Measurements from ENCODE around the gene PCDH12.

Gene PCDH12

GRCh38 chr5:141906517-141906916 is 51.5 kb downstream of the PCDH12 start:
- DNase-seq (ENCODE audit: low read depth) = no peak
- TF ChIP-seq CTCF (conservative IDR thresholded peaks at IDR 0.05; ENCODE audit: control insufficient read depth, insufficient read depth, low read depth, low read length) = no peak

GRCh38 chr5:141904551-141904950 is 53.5 kb downstream of the PCDH12 start:
- no peak for DNase-seq (ENCODE audit: low read depth)
- no peak overlapping the region for H3K4me3 ChIP-seq (ENCODE audit: control insufficient read depth, low read depth, low read length)
- no peak for TF ChIP-seq CTCF (conservative IDR thresholded peaks at IDR 0.05; ENCODE audit: control insufficient read depth, insufficient read depth, low read depth, low read length)

More at GRCh38 chr5:141906517-141906916, 51.5 kb downstream of the PCDH12 start:
- no peak overlapping the region for H3K4me3 ChIP-seq (ENCODE audit: control insufficient read depth, low read depth, low read length)

GRCh38 chr5:141903261-141903660 is 54.7 kb downstream of the PCDH12 start:
- DNase-seq (ENCODE audit: low read depth) = no peak
- no peak overlapping the region for H3K4me3 ChIP-seq (ENCODE audit: control insufficient read depth, low read depth, low read length)
- TF ChIP-seq CTCF (conservative IDR thresholded peaks at IDR 0.05; ENCODE audit: control insufficient read depth, insufficient read depth, low read depth, low read length) = no peak

- DNase-seq (ENCODE audit: low read depth) = no peak
- no peak overlapping the region for H3K4me3 ChIP-seq (ENCODE audit: control insufficient read depth, low read depth, low read length)
- TF ChIP-seq CTCF (conservative IDR thresholded peaks at IDR 0.05; ENCODE audit: control insufficient read depth, insufficient read depth, low read depth, low read length) = no peak
Measured at GRCh38 chr5:141902015-141902814, 55.8 kb downstream of the PCDH12 start.

GRCh38 chr5:141898448-141899049 is 59.5 kb downstream of the PCDH12 start:
- no peak overlapping the region for H3K4me3 ChIP-seq (ENCODE audit: control insufficient read depth, low read depth, low read length)
- no peak for DNase-seq (ENCODE audit: low read depth)
- no peak for TF ChIP-seq CTCF (conservative IDR thresholded peaks at IDR 0.05; ENCODE audit: control insufficient read depth, insufficient read depth, low read depth, low read length)

GRCh38 chr5:141897425-141897824 is 60.6 kb downstream of the PCDH12 start:
- DNase-seq (ENCODE audit: low read depth) = no peak
- no peak overlapping the region for H3K4me3 ChIP-seq (ENCODE audit: control insufficient read depth, low read depth, low read length)
- TF ChIP-seq CTCF (conservative IDR thresholded peaks at IDR 0.05; ENCODE audit: control insufficient read depth, insufficient read depth, low read depth, low read length) = no peak
